GM18909 (cell line): Measurements from ENCODE around the gene RNF213.

Source experiments
- ATAC-seq: cut with Tn5 transposase; IDR thresholded peaks from one replicate; pipeline ENCODE4 v1.9.1; 2021; ENCODE audit warnings: mild to moderate bottlenecking; ENCODE audit not compliant: unreplicated experiment, poor library complexity

Gene RNF213

DNA sequence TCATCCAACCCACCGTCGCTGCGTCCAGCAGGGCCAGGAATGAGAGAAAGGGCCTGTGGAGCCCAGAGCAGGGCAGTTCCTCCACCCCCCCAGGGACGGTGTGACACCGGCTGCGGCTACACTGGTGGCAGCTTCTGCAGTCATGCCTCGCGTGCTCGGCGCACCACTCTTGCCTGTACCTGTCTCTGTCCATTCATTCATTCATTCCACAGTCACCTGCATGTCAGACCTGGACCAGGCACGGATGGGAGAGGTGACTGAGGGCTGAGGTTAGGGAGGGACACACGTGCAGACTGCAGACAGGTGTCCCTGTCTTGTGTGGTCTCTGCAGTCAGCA is 181.6 kb downstream of the RNF213 start:
- ATAC-seq, result no peak

DNA sequence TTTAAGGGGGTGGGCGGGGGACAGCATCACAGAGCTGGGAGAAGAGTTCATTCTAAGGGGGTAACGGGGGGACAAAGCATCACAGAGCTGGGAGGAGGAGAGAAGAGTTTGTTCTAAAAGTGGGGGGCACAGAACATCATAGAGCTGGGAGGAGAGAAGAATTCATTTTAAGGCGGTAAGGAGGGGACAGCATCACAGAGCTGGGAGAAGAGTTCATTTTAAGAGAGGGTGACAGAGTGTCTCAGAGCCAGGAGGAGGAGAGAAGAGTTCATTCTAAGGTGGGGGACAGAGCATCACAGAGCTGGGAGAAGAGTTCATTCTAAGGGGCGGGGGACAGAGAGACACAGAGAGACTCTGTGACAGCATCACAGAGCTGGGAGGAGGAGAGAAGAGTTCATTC is 182.1 kb downstream of the RNF213 start:
- ATAC-seq, result no peak

DNA sequence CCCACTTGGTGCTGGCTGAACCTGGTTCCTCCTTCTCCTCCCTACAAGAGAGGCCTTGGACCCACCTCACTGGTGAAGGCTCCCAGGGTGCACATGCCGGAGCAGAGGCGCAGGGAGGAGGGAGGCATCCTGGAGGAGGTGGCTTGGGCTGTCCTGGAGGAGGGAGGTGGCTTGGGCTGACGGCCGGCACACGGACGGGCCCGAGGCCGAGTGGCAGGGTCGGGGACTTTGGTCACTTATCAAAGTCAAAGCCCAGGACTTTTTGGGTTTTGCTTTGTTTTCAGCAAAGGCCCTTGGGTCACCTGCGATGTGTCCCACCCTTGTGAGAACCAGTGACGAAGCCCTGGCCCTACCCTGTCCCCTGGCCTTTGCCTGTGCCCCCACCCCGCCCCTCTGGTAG is 182.8 kb downstream of the RNF213 start:
- no peak for ATAC-seq

DNA sequence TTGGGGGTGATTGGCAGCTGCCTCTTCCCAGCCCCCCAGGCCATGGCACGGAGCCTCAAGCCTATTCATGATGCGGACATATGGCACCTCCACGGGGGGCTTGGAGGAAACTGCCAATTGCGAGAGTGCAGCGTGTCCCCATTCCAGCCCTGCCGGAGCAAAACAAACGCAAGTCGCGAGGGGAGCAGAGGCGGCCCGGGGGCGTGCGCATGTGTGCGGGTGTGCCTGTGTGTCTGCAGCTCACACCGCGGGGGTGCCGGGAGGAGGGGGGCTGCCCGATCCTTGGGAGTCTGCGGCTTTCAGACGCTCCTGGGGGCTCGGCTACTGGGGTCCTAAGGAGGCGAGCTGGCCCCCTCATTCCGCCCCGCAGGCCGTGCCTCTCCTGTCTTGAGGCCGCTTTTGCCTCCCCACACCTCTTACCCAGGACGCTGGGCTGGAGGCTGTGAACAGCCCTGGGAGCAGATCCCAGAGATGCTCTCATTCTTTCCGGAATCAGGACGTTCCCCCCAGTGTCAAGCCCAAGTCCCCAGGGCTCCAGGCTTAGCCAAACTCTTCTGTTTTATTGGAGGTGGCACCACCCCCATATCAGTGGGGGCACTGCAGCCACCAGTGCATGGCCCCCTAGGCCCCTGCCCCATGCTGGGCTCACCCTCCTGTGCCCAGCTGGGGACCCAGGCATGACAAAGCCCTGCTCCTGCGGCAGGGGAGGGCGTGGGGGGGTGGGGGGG is 183.4 kb downstream of the RNF213 start:
- no peak for ATAC-seq

DNA sequence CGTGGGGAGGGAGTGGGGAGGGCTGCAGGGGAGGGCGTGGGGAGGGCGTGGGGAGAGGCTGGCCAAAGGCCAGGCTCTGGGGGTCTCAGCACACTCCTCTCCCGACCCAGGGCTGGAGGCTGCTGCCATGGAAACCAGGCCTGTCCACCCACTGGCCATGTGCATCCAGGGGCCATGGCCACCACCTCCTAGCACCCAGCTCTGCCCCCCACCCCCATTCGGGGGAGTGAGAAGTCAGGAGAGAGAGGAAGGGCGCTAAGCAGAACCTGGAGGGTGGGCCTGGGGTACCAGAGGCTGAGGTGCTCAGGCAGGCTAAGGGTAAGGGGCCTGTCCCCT is 184.0 kb downstream of the RNF213 start:
- no peak for ATAC-seq

DNA sequence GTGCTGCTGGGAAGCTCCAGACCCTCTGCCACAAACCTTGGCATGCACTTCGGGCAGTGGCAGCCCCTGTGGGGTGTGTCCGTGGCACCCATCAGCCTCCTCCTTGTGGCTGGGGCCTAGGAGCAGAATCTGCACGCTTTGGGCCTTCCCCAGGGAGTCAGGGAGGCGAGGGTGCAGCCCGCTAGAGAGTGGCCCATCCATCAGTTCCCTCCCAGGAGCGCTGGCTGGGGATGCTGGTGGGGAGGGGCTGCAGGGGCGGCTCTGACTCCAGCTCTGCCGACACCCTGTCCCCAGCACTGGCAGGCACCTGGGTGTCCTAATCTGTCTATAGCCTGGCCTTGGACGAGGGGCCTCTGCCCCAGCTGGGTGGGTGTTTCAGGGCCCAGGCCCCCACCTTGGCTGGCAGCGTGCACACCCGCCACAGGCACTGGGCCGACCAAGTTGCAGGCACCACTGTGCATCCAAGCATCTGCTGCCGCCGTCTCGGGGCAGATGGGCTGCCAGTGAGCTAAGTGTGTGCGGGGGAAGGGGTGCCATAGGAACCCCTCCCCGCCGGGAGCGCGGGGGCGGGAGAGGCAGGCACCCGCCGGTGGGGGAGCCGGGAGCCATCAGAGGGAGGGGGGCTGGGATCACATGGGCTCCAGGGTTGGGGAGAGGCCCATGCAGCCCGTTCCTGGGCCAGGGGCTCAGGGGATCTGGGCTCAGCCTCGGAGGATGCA is 184.5 kb downstream of the RNF213 start:
- no peak for ATAC-seq

DNA sequence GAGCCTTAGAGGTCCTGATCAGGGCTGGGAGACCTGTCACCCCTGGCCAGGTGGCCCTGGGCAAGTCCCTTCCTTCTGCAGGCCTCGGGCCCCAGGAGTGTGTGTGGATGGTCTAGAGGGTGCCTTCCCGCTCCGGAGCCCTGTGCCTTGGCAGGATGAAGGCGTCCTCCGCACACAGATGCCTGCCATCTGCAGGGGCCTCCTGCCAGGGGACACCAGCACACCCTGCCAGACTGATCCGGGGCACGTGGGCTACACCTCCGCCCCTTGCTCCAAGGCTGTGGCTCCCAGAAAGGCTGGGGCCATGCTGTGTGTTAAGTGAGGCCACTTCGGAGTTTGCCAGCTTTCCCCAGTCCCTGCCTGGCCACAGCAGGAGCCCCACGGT is 185.1 kb downstream of the RNF213 start:
- ATAC-seq, result no peak

DNA sequence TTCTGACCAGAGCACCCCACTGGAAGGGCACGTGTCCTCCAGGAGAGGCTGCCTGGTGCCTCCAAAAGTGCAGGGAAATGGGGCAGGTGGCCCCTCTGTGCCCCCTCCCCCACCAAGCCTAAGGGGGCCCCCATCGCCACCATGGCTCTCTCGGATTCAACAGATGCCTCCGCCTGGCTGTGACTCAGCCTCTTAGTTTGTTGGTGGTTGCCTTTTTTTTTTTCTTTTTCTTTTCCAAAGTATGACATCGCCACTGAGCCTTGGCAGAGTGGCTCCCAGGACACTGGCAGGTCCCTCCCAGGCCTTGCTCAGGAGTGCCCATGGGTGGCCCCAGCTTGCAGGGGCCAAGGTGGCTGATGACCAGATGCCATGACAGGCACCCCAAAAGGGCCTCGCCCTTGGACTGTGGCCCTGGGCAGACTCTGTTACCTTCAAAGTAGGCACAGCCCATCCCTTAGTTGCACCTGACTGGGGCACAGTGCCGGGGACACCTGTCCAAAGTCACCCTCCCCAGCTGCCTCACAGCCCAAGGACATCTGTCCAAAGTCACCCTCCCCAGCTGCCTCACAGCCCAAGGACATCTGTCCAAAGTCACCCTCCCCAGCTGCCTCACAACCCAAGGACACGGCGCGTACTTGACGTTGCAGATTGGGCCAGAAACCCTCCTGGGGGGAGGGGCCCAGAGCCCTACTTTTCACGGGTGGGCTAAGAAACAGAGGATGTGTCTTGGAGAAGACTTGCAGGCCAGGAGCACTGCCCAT is 186.2 kb downstream of the RNF213 start:
- ATAC-seq, result no peak

DNA sequence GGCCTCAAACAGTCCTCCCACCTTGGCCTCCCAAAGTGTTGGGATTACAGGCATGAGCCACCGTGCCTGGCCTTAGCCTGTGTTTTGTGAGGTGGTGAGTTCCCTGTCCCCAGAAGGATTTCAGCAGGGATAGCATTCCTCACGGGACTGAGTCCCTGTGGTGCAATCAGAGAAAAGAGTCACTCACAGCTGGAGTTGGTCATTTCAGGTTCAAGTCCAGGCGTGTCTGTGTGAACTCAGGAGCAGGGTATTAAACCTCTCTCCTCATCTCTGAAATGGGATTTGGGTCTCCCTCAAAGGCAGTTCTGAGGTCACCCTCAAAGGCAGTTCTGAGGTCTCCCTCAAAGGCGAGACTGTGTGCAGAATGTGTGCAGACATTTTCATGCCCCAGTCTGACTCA is 187.1 kb downstream of the RNF213 start:
- ATAC-seq, result no peak
